C4-2B (cell line): Measurements from ENCODE around the gene SOST.

Source experiments
- ZFX ChIP-seq: fragments of 450-650 bp; IDR thresholded peaks from 2 replicates; pipeline ENCODE4 v1.6.1; 2017
- TF ChIP-seq, protein P1 (sequence below): fragments of 450-650 bp; conservative IDR thresholded peaks from 2 replicates; pipeline ENCODE4 v1.5.1; 2017; ENCODE audit warnings: mild to moderate bottlenecking

- TF ChIP-seq, protein P1, sequence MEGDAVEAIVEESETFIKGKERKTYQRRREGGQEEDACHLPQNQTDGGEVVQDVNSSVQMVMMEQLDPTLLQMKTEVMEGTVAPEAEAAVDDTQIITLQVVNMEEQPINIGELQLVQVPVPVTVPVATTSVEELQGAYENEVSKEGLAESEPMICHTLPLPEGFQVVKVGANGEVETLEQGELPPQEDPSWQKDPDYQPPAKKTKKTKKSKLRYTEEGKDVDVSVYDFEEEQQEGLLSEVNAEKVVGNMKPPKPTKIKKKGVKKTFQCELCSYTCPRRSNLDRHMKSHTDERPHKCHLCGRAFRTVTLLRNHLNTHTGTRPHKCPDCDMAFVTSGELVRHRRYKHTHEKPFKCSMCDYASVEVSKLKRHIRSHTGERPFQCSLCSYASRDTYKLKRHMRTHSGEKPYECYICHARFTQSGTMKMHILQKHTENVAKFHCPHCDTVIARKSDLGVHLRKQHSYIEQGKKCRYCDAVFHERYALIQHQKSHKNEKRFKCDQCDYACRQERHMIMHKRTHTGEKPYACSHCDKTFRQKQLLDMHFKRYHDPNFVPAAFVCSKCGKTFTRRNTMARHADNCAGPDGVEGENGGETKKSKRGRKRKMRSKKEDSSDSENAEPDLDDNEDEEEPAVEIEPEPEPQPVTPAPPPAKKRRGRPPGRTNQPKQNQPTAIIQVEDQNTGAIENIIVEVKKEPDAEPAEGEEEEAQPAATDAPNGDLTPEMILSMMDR: no peak
- TF ChIP-seq ZFX: no peak
These were observed 8.6 kb upstream of the SOST start for GRCh38 chr17:43767053-43767712.
